Kidney glomerular epithelial cell (primary cell): ENCODE measurements around the gene SUSD5.
"Not testable (repeated sequence)": the region's sequence is repeated elsewhere in the genome, so short reads cannot be mapped to it uniquely, and the experiment has no call there.

Experiments used
- DNase-seq: peaks from one replicate; lab custom pipeline; 2025; lab: John Stamatoyannopoulos, UW

Gene SUSD5

DNA sequence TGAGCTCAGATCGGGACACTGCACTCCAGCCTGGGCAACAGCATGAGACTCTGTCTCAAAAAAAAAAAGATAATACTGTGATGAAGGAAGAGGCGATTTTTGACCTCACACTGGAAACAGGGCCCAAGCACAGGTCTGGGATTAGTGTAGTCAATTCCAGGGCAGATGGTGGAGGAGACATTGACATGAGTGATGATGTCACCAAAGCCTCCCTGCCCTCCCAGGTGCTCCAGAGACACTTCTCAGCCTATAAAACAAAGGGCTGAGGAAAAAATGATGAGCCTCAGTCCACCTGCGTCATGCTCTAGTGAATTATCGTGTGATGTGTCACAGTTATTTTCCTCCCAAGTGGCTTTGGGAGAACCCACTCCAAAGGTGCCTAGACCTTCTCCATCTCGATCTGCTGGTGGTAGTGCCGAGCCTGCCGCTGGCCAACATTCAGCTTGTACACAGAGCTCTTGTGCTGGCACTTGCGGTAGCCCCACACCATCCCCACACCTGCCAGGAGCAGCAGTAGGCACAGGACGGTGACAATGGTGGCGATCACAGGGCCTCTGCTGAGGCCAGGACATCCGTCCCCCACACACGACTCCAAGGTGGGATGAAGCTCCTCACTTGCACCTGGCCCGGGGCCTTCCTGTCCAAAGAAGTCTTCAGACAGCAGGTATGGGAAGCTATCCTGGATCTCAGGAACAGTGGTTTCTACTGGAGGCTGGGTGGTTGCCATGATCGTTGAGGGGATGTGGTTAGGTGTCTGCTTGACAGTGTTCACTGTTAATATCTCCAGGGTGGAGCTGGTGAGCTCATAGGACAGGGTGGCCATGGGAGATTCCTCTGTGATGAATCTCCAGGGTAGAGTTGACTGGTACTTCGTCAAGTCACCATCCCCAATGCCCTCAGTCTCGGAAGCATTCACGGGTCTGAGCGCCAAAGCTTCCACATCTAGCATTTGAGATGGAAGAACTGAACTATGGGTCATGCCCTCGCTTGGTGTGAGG, 65.9 kb downstream of the SUSD5 start:
- no peak for DNase-seq

- DNase-seq, result no peak
Measured at GRCh38 chr3:33149342-33149741, 69.3 kb downstream of the SUSD5 start.

DNA sequence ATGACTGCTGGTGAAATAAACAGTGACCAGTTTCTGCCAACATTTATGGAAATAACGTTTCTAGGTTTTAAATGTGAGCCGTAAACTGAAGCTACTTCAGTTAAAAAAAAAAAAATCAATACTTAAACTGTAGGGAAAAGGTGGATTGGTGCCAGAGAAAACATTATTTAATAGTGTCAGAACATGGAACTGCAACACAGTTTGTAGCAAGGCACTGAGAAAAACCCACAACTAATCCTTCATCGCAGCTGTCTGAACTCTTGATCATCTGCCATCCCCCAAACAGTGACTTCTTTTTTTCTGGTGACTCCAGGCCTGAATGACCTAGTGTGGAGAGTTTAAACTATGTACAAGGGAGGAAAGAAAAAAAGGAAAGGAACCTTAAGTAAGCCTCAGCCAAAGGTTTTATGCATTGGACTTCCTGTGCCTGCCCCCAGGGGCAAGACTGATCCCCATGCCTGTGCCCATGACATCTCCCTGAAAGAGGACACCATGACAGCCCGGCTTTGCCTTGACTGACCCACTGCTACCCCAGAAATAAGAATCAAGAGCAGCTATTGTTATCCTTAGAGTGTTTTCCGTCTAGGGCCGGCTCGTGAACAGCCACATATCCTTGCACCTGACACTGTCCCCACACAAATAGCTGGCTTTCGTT, 71.7 kb downstream of the SUSD5 start:
- no peak for DNase-seq

DNA sequence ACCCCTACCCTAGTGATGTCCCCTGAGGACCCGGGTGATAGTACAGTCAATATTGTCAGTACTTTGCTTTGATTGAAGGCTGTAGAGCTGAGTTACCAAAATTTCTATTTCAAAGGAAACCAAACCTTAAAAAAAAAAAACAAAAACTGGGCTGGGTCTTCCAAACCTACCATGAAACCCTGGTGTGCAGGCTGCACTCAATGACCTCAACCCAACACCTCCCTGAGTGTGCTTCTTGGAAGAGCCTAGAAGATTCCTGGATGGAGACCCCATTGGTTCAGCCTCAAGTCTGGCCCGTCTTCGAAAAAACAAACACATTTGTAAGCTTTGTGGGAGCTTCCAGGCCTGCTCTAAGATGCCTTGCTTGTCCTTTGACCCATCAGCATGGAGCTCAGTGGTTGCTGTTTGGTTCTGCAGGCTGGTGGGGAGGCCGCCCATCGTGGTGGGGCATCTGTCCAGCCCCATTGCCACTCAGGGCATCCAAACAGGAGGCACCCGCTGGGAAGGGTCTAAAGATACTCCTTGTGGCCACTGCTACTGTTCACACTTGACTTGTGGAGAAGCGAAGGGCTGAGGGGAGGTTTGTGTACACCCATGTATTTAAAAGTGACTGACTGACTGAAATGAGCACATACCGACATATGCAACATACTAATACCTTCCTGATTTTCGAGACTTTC, 72.6 kb downstream of the SUSD5 start:
- DNase-seq, result no peak

GRCh38 chr3:33145221-33145900, 73.2 kb downstream of the SUSD5 start:
- no peak for DNase-seq

DNA sequence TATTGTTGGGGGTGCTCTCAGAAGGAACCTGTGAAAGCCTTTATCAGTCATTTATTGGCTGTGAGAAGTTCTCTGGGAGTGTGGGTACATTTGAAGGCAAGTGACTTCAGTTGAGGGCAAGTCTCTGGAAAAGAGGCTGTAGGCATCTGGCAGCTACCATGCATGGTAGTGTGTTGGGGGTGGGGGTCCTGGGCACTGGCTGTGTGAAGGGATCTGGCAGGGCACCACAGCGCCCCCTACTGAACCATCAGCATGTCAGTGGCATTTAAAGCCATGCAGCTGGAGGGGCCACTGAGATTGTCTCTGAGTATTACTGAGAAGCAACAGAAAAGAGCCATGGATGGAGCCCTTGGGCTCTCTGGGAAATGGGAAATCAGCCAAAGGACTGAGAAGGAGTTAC, 74.2 kb downstream of the SUSD5 start:
- no peak for DNase-seq

GRCh38 chr3:33141006-33141405, 77.6 kb downstream of the SUSD5 start:
- no peak for DNase-seq

GRCh38 chr3:33139996-33140395, 78.6 kb downstream of the SUSD5 start:
- no peak for DNase-seq

DNA sequence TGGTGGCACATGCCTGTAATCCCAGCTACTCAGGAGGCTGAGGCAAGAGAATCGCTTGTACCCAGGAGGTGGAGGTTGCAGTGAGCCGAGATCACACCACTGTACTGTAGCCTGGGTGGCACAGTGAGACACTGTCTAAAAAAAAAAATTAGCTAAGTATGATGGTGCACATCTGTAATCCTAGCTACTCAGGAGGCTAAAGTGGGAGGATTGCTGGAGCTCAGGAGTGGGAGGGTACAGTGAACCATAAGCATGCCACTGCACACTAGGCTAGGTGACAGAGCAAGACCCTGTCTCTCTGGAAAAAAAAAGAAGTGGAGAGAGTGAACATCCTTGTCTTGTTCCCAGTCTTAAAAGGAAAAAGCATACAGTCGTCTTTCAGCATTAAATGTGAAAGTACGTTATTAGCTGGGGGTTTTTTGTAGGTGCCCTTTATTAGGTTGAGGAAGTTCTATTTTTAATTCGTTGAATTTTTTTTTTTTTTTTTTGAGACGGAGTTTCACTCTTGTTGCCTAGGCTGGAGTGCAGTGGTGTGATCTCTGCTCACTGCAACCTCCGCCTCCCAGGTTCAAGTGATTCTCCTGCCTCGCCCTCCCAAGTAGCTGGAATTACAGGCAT, 79.5 kb downstream of the SUSD5 start:
- not testable (repeated sequence) for DNase-seq

DNA sequence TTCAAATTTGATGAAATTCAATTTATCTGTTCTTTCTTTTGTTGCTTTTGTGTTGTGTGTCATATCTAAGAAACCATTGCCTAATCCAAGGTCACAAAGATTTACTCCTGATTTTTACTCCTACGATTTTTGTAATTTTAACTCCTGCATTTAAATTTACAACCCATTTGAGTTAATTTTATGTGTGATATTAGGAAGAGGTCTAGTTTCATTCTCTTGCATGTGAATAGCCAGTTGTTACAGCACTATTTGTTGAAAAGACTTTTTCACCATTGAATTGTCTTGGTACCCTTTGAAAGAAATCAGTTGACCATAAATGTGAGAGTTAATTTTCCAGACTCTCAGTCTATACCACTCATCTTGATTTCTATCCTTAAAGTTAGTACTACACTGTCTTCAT, 80.9 kb downstream of the SUSD5 start:
- DNase-seq, result no peak

- DNase-seq, result peak; percentile 16
Measured at GRCh38 chr3:33134026-33134625, 84.5 kb downstream of the SUSD5 start.

DNA sequence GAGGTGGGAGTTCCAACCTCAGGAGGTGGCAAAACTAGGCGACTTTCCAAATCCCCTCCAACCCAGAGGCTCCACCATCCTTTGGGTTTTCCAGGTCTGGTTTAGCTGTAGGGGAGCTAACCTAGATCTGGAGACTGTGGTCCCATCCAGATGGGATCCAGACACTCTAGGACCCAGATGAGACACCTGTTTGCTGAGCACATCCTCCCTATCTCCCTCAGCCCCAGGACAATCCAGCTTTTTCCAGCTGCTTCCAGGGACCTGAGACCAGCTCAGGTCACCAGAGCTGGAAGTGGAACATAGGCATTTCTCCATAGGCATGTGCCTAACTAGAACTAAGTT, 86.6 kb downstream of the SUSD5 start:
- no peak for DNase-seq

- peak; percentile 74 for DNase-seq
Measured at GRCh38 chr3:33131331-33132018, 87.1 kb downstream of the SUSD5 start.

GRCh38 chr3:33130144-33130543, 88.5 kb downstream of the SUSD5 start:
- DNase-seq, result no peak

DNA sequence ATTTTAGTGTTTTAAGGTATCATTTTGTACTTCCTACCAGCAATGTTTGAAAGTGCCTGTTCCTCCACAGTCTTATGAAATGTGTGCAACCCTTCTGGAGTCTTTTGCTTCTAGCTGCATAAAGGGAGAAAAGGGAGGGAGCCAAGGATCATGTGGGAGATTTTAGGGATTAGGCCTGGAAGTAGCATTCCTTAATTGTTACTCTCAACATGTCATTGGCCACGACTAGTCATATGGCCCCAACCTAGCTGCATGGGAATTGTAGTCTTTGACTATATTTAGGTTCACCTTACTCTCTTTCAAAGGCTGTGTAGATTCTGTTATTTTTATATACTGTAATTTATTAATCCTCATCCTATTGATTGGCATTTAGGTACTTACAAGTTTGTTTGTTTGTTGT, 89.9 kb downstream of the SUSD5 start:
- DNase-seq, result no peak

- DNase-seq, result no peak
Measured at GRCh38 chr3:33125840-33126239, 92.8 kb downstream of the SUSD5 start.

DNA sequence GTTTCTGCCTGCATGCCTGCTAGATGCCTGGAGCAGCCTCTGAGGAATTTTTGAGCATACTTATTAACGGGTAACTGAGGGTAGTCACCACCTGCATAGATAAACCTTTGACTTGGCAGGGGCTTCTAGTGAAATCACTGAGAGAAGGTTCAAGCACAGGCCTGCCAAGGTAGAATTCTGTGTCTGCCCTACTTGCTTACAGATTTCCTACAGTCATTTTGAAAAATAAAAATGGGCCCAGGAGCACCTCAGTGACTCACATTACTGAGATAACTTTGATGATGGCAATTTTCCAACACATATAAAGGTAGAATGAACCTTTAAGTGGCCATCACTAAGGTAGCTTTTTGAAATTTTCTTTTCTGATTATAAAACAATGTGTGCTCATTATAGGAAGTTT, 94.0 kb downstream of the SUSD5 start:
- no peak for DNase-seq

- no peak for DNase-seq
Measured at GRCh38 chr3:33122991-33123390, 95.6 kb downstream of the SUSD5 start.

DNA sequence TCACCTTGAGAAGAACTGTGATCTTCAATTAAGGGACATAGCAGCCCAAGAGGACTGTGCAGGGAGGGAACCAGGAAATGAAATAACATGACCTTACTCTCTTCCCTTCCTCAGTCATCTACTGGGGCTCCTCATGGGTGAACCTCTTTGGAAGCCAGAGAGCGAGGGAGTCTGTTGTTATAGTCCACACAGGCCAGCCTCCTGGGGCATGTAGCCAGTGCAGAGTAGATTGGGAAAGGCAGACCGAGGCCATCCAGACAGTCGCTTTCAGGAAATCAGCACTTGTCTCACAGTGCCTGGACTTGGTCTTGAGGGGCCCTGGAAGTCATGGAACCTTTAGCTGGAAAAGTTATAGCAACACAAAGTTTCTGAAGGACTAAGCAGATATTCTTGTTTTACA, 98.7 kb downstream of the SUSD5 start:
- no peak for DNase-seq

GRCh38 chr3:33117461-33117860, 101.1 kb downstream of the SUSD5 start:
- no peak for DNase-seq
